ENCODE results near the gene CD207. TPM values are rescaled to one million over a fixed set of nuclear protein-coding genes. Genes with fewer than 3 reads are reported as not detected.

Gene CD207
- total RNA-seq, 4 donors from 2014 or later = 0.39 to 0.92 TPM; not detected in 2

GRCh38 chr2:70851704-70852103 lies 16.1 kb upstream of the CD207 start:
- no peaks in the 10 kb centered on the region for H3K36me3 ChIP-seq
- no peaks in the 10 kb centered on the region for H3K9me3 ChIP-seq
- H3K27ac ChIP-seq = no peak overlapping the region
- WGBS, 2 donors (ENCODE audit: low coverage in 1 of 2) = 34 to 46% methylated on average over 4 of the region's 4 CpGs
- TF ChIP-seq POLR2AphosphoS5 (IDR thresholded peaks at IDR 0.05) = no peak
- no peak for TF ChIP-seq POLR2A (IDR thresholded peaks at IDR 0.05)
- TF ChIP-seq, protein P1, sequence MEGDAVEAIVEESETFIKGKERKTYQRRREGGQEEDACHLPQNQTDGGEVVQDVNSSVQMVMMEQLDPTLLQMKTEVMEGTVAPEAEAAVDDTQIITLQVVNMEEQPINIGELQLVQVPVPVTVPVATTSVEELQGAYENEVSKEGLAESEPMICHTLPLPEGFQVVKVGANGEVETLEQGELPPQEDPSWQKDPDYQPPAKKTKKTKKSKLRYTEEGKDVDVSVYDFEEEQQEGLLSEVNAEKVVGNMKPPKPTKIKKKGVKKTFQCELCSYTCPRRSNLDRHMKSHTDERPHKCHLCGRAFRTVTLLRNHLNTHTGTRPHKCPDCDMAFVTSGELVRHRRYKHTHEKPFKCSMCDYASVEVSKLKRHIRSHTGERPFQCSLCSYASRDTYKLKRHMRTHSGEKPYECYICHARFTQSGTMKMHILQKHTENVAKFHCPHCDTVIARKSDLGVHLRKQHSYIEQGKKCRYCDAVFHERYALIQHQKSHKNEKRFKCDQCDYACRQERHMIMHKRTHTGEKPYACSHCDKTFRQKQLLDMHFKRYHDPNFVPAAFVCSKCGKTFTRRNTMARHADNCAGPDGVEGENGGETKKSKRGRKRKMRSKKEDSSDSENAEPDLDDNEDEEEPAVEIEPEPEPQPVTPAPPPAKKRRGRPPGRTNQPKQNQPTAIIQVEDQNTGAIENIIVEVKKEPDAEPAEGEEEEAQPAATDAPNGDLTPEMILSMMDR (IDR thresholded peaks at IDR 0.05) = no peak
- no peak for TF ChIP-seq EP300 (IDR thresholded peaks at IDR 0.05)
- H3K4me1 ChIP-seq = no peaks in the 10 kb centered on the region
- H3K4me3 ChIP-seq = no peak overlapping the region
- H3K27me3 ChIP-seq = peaks cover 7% of the 10 kb centered on the region
- no peak for ATAC-seq

- Histone ChIP-seq H3K27ac (no peak overlapping the region), H3K27me3 (peaks cover 7% of the 10 kb centered on the region), H3K4me3 (no peak overlapping the region), H3K9me3 (no peaks in the 10 kb centered on the region), H3K36me3 (no peaks in the 10 kb centered on the region), H3K4me1 (no peaks in the 10 kb centered on the region)
- TF ChIP-seq, protein P1 (IDR thresholded peaks at IDR 0.05) = no peak
- TF ChIP-seq EP300 (IDR thresholded peaks at IDR 0.05) (no peak), POLR2A (IDR thresholded peaks at IDR 0.05) (no peak), POLR2AphosphoS5 (IDR thresholded peaks at IDR 0.05) (no peak)
- WGBS, 2 donors (ENCODE audit: low coverage in 1 of 2) = 43 to 63% methylated on average over 1 to 2 of the region's 2 CpGs
- ATAC-seq = no peak
Observed at GRCh38 chr2:70850925-70851324, 15.3 kb upstream of the CD207 start.

GRCh38 chr2:70842401-70842800 lies 6.8 kb upstream of the CD207 start:
- 89% methylated on average over 3 of the region's 7 CpGs; no CpG with 5 or more reads in 1 of the 2 donors for WGBS, 2 donors (ENCODE audit: low coverage in 1 of 2)

DNA sequence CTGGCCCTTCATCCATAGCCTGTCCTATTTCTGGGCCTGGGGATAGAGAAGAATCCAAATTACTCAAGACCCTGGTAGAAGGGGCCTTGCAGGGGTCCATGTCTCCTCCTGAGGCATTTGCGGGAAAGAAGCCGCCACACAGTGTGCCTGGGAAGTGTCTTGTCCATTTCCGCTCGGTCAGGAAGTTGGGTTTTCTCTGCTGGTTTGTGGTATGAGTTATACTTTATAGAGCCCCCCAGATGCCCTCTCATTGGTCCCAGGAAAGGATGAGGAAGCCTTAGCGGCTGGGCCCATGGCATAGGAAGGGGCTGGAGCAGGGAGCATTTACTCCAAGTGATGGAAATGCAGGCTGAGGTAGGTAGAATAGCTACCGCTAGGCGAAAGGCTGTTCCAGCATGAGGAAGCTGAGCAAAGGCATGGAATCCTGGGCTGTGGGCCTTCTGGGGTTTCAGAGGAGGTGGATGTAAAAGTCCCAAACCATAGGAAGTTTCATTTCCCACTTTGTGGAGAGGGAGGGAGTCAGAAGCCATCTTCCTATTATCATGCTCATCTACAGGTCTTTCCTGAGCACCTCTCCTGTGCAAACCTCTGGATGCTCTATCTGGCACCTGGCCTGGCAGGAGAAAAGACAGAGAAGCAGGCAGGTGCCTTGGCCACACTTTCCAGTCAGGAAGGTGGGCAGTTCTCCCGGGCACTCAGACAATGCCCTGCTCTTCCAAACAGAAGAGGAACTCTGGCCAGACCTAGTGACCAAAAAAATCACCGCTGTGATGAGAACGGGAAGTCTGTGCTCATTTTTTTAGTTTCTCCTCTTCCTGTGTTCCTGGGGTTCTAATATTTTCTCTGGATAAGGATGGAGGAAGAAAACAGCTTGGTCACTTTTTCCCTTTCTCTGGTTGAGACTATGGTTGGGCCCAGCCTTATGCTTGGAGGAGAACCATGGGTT lies 2.6 kb upstream of the CD207 start:
- 85 to 90% methylated on average over 3 to 6 of the region's 10 CpGs for WGBS, 2 donors (ENCODE audit: low coverage in 1 of 2)
- TF ChIP-seq POLR2AphosphoS5 (IDR thresholded peaks at IDR 0.05) (no peak), POLR2A (IDR thresholded peaks at IDR 0.05) (no peak), EP300 (IDR thresholded peaks at IDR 0.05) (no peak)
- TF ChIP-seq, protein P1 (IDR thresholded peaks at IDR 0.05) = no peak
- no peak for ATAC-seq
- H3K27me3 ChIP-seq = peaks cover 43% of the 10 kb centered on the region
- no peak overlapping the region for H3K4me3 ChIP-seq
- peaks cover 0 to 11% (median 0%) of the 10 kb centered on the region in 3 donors for H3K9me3 ChIP-seq
- no peaks in the 10 kb centered on the region for H3K36me3 ChIP-seq
- H3K4me1 ChIP-seq = no peaks in the 10 kb centered on the region
- no peak overlapping the region for H3K27ac ChIP-seq

More at GRCh38 chr2:70842401-70842800, 6.8 kb upstream of the CD207 start:
- no peaks in the 10 kb centered on the region for H3K36me3 ChIP-seq
- H3K9me3 ChIP-seq = no peaks in the 10 kb centered on the region
- H3K4me3 ChIP-seq = no peak overlapping the region
- H3K4me1 ChIP-seq = no peaks in the 10 kb centered on the region
- TF ChIP-seq, protein P1 (IDR thresholded peaks at IDR 0.05) = no peak
- no peak for TF ChIP-seq EP300 (IDR thresholded peaks at IDR 0.05)
- TF ChIP-seq POLR2A (IDR thresholded peaks at IDR 0.05) = no peak
- TF ChIP-seq POLR2AphosphoS5 (IDR thresholded peaks at IDR 0.05) = no peak
- no peak overlapping the region for H3K27ac ChIP-seq
- ATAC-seq = no peak
- peaks cover 26% of the 10 kb centered on the region for H3K27me3 ChIP-seq

Measured in gastroesophageal sphincter (tissue), 4 donors.